ENCODE results near the gene FUT7. TPM values are rescaled to one million over a fixed set of nuclear protein-coding genes. Genes with fewer than 3 reads are reported as not detected.

FUT7 gene
- total and polyA plus RNA-seq, 9 of the 15 experiments (the other 6 are each of a cell fraction or from before 2014, with no cell fraction given) = not detected

GRCh38 chr9:137064027-137064879, 32.4 kb upstream of the FUT7 start (continued):
- TF ChIP-seq ZBTB11 (CRISPR knock-in tag; IDR thresholded peaks at IDR 0.05) (no peak), GABPB2 (CRISPR knock-in tag; conservative IDR thresholded peaks at IDR 0.05) (no peak), ZNF79 (CRISPR knock-in tag; IDR thresholded peaks at IDR 0.05; ENCODE audit: low read depth) (no peak), HLTF (IDR thresholded peaks at IDR 0.05) (no peak), KAT7 (CRISPR knock-in tag; IDR thresholded peaks at IDR 0.05; ENCODE audit: borderline replicate concordance) (no peak; the same call in 1 of the 2 replicates), CC2D1A (IDR thresholded peaks at IDR 0.05) (no peak), ZBTB7A (IDR thresholded peaks at IDR 0.05; ENCODE audit: borderline replicate concordance, control insufficient read depth, low read depth, low read length) (no peak), WHSC1 (IDR thresholded peaks at IDR 0.05; ENCODE audit: low read length) (no peak), CTCF (IDR thresholded peaks at IDR 0.05 in 2 of 3, conservative IDR thresholded peaks at IDR 0.05 in 1 of 3; ENCODE audit: insufficient read depth in 2 of 3, low read depth in 1 of 3, low read length in 3 of 3) (peak; percentile 75 to 88 (median 86)), DNMT1 (IDR thresholded peaks at IDR 0.05) (no peak), ZNF354B (CRISPR knock-in tag; IDR thresholded peaks at IDR 0.05) (no peak), POLR3A (IDR thresholded peaks at IDR 0.05; ENCODE audit: borderline replicate concordance, extremely low read depth, insufficient read depth, insufficient read length) (no peak), BRF1 (IDR thresholded peaks at IDR 0.05; ENCODE audit: borderline replicate concordance, extremely low read depth, insufficient read length) (no peak), ZNF436 (CRISPR knock-in tag; IDR thresholded peaks at IDR 0.05) (no peak), TCFL5 (CRISPR knock-in tag; conservative IDR thresholded peaks at IDR 0.05) (no peak), POLR3G (IDR thresholded peaks at IDR 0.05; ENCODE audit: extremely low read depth, insufficient read length, insufficient replicate concordance) (no peak), GABPB1 (CRISPR knock-in tag; IDR thresholded peaks at IDR 0.05) (no peak; the same call in 1 of the 2 replicates), SUPT5H (IDR thresholded peaks at IDR 0.05) (peak; percentile 28; the same call in 1 of the 2 replicates), TRIM25 (IDR thresholded peaks at IDR 0.05; ENCODE audit: borderline replicate concordance) (no peak), DACH1 (IDR thresholded peaks at IDR 0.05; ENCODE audit: partially characterized antibody) (no peak), PHF21A (IDR thresholded peaks at IDR 0.05; ENCODE audit: borderline replicate concordance, low read depth) (no peak)
